ENCODE results near the gene MYL5. TPM values are rescaled to one million over a fixed set of nuclear protein-coding genes. Genes with fewer than 3 reads are reported as not detected.

Gene MYL5
- total RNA-seq, 6 donors from 2014 or later, result 4.7 to 25.1 (median 17.1) TPM

DNA sequence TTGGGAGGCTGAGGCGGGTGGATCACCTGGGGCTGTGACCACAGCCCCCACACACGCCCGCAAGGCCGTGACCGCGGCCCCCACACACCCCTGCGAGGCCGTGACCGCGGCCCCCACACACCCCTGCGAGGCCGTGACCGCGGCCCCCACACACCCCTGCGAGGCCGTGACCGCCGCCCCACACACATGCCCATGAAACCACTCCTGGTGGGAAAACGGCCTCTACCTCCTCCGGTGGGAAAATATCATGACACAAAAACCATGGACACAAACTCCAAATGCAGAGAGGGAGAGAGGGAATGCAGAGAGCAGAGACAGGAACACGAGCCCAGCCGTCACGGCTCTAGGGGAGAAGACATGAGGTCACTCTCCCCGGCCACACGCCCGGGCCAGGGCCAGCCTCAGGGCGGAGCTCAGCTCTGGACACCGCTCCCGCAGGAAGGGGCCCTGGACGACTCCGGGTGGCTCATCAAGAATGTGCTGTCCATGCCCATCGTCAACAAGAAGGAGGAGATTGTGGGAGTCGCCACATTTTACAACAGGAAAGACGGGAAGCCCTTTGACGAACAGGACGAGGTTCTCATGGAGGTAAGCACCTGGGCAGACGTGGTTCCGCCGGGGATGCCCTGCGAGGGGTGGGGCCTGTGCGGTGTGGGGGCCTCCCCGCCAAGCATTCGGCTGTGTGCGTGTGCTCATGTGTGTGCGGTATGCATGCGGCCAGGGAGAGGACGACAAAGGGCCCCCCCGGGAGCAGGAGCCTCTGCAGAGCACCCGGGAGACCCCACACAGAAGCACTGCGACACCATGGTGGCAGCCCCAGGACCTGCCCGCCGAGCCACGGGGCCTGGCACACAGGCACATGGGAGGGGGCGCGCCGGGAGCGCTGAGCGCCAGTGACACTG lies 17.7 kb upstream of the MYL5 start:
- peak in 1 of 2 donors; percentile 60 for ATAC-seq (ENCODE audit: low FRiP score in 2 of 2)

DNA sequence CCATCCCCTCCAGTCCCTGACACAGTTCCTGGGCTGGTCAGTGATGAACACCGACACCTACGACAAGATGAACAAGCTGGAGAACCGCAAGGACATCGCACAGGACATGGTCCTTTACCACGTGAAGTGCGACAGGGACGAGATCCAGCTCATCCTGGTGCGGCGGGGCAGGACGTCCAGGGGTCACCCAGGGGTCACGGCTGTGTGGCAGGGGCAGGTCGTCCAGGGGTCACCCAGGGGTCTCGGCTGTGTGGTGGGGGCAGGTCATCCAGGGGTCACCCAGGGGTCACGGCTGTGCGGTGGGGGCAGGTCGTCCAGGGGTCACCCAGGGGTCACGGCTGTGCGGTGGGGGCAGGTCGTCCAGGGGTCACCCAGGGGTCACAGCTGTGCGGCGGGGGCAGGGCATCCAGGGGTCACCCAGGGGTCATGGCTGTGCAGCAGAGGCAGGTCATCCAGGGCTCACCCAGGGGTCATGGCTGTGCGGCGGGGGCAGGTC lies 17.0 kb upstream of the MYL5 start:
- H3K36me3 ChIP-seq, result no peaks in the 10 kb centered on the region
- no peak for TF ChIP-seq POLR2AphosphoS5 (IDR thresholded peaks at IDR 0.05)
- TF ChIP-seq, protein P1, sequence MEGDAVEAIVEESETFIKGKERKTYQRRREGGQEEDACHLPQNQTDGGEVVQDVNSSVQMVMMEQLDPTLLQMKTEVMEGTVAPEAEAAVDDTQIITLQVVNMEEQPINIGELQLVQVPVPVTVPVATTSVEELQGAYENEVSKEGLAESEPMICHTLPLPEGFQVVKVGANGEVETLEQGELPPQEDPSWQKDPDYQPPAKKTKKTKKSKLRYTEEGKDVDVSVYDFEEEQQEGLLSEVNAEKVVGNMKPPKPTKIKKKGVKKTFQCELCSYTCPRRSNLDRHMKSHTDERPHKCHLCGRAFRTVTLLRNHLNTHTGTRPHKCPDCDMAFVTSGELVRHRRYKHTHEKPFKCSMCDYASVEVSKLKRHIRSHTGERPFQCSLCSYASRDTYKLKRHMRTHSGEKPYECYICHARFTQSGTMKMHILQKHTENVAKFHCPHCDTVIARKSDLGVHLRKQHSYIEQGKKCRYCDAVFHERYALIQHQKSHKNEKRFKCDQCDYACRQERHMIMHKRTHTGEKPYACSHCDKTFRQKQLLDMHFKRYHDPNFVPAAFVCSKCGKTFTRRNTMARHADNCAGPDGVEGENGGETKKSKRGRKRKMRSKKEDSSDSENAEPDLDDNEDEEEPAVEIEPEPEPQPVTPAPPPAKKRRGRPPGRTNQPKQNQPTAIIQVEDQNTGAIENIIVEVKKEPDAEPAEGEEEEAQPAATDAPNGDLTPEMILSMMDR (IDR thresholded peaks at IDR 0.05), result no peak
- TF ChIP-seq POLR2A (IDR thresholded peaks at IDR 0.05), result no peak
- no peak for TF ChIP-seq EP300 (IDR thresholded peaks at IDR 0.05)
- no peaks in the 10 kb centered on the region for H3K4me1 ChIP-seq
- 88% methylated on average over 13 of the region's 23 CpGs; no CpG with 5 or more reads in 1 of the 2 donors for WGBS, 2 donors
- H3K9me3 ChIP-seq, result no peaks in the 10 kb centered on the region
- no peaks in the 10 kb centered on the region for H3K27me3 ChIP-seq
- peak in 1 of 2 donors; percentile 72 for DNase-seq
- no peak for ATAC-seq (ENCODE audit: low FRiP score in 2 of 2)
- H3K4me3 ChIP-seq, result no peak overlapping the region
- H3K27ac ChIP-seq, result no peak overlapping the region

More for the DNA sequence above, 17.7 kb upstream of the MYL5 start:
- TF ChIP-seq, protein P1 (IDR thresholded peaks at IDR 0.05), result no peak
- TF ChIP-seq POLR2A (IDR thresholded peaks at IDR 0.05) (no peak), POLR2AphosphoS5 (IDR thresholded peaks at IDR 0.05) (no peak), EP300 (IDR thresholded peaks at IDR 0.05) (no peak)
- peak in 1 of 2 donors; percentile 81 for DNase-seq
- Histone ChIP-seq H3K27ac (no peak overlapping the region), H3K9me3 (no peaks in the 10 kb centered on the region), H3K27me3 (peaks cover 0 to 4% (median 0%) of the 10 kb centered on the region in 4 donors), H3K4me3 (no peak overlapping the region), H3K4me1 (no peaks in the 10 kb centered on the region), H3K36me3 (no peaks in the 10 kb centered on the region)
- 53 to 77% methylated on average over 12 to 56 of the region's 58 CpGs for WGBS, 2 donors

DNA sequence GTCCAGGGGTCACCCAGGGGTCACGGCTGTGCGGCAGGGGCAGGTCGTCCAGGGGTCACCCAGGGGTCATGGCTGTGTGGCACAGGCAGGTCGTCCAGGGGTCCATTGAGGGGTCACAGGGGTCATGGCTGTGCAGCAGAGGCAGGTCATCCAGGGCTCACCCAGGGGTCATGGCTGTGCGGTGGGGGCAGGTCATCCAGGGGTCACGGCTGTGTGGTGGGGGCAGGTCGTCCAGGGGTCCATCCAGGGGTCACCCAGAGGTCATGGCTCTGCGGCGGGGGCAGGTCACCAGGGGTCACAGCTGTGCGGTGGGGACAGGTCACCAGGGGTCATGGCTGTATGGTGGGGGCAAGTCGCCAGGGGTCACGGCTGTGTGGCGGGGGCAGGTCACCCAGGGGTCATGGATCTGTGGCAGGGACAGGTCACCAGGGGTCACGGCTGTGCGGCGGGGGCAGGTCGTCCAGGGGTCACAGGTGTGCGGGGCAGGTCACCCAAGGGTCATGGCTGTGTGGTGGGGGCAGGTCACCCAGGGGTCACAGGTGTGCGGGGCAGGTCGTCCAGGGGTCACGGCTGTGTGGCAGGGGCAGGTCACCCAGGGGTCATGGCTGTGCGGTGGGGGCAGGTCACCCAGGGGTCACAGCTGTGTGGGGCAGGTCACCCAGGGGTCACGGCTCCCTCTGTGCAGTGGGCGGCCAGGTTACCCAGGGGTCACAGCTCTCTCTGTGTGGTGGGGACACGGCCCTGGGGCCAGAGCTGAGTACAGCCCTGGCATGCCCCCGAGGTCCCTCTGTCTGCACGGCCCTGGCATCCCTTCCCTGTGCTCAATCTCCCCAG lies 16.3 kb upstream of the MYL5 start:
- Histone ChIP-seq H3K27ac (no peak overlapping the region), H3K4me1 (peaks cover under 1 to 2% (median 2%) of the 10 kb centered on the region in 4 donors), H3K4me3 (no peak overlapping the region), H3K9me3 (no peaks in the 10 kb centered on the region), H3K27me3 (no peaks in the 10 kb centered on the region), H3K36me3 (no peaks in the 10 kb centered on the region)
- ATAC-seq (ENCODE audit: low FRiP score in 2 of 2) (no peak), DNase-seq (peak in 1 of 2 donors; percentile 69)
- WGBS, 2 donors, result 80 to 92% methylated on average over 9 to 17 of the region's 27 CpGs
- TF ChIP-seq, protein P1 (IDR thresholded peaks at IDR 0.05), result no peak
- TF ChIP-seq POLR2A (IDR thresholded peaks at IDR 0.05), result no peak
- TF ChIP-seq POLR2AphosphoS5 (IDR thresholded peaks at IDR 0.05), result no peak
- TF ChIP-seq EP300 (IDR thresholded peaks at IDR 0.05), result no peak

DNA sequence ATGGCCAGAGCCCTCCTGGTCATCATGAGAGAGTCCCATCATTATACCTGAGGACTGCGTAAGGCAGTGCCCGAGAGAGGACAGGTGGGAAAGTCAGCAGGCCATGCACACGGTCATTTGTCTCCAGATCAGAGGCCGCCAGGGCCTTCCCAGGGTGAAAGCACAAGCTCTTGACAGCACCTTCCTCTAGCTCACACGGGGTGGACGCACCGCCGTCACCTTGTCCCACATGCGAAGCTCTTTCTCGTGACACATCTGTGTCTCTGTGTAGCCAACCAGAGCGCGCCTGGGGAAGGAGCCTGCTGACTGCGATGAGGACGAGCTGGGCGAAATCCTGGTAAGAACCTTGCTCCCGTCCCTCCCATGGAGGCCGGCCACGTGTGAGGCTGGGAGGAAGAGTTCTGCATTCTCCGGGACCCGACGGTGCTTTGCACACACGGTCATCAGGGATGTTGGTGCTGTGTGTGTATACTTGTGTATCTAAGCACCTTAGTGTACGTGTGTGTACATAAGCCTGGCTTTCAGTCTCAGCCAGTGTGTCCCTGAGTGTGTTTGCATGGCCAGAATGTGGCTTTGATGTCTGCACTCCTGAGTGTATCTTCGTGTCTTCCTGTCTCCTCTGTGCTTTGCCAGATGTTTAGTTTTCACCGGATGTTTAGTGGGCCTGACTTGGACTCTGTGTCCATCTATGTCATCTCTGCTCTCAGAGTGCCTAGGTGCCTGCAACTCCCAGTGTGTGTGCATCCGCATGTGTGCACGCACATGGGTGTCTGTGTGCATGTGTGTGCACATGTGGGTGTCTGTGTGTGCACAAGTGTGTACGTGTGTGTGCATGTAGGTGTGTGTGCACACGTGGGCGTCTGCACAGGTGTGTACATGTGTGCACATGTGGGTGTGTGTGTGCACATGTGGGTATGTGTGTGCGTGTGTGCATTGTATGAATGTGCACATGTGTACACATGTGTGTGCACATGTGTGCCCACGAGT lies 15.4 kb upstream of the MYL5 start:
- Histone ChIP-seq H3K27me3 (no peaks in the 10 kb centered on the region), H3K9me3 (no peaks in the 10 kb centered on the region), H3K4me1 (peaks cover 3 to 9% (median 6%) of the 10 kb centered on the region in 4 donors), H3K4me3 (no peak overlapping the region), H3K36me3 (no peaks in the 10 kb centered on the region), H3K27ac (no peak overlapping the region)
- ATAC-seq (ENCODE audit: low FRiP score in 2 of 2) (no peak), DNase-seq (peak in 1 of 2 donors; percentile 52)
- WGBS, 2 donors, result 86 to 90% methylated on average over 30 to 32 of the region's 32 CpGs
- TF ChIP-seq EP300 (IDR thresholded peaks at IDR 0.05) (no peak), POLR2A (IDR thresholded peaks at IDR 0.05) (no peak)
- TF ChIP-seq, protein P1 (IDR thresholded peaks at IDR 0.05), result no peak
